Type B pancreatic cell (in vitro differentiated cells): ENCODE results near the gene XCR1. TPM values are rescaled to one million over a fixed set of nuclear protein-coding genes. Genes with fewer than 3 reads are reported as not detected.

Source experiments
- DNase-seq: peaks from one replicate; pipeline ENCODE4 v3.0.0; 2021; ENCODE audit warnings: mixed read lengths; ENCODE audit not compliant: unreplicated experiment; ENCODE audit errors: extremely low spot score
- H3K27ac Mint-ChIP-seq: 2 replicates; pipeline ENCODE4 v1.8.0; 2021; ENCODE audit warnings: mild to moderate bottlenecking, mixed read lengths
- H3K27me3 Mint-ChIP-seq: 2 replicates; pipeline ENCODE4 v1.8.0; 2021; ENCODE audit warnings: mixed read lengths
- H3K36me3 Mint-ChIP-seq: 2 replicates; pipeline ENCODE4 v1.8.0; 2021; ENCODE audit warnings: mixed read lengths
- H3K4me1 Mint-ChIP-seq: one replicate; pipeline ENCODE4 v1.8.0; 2021; ENCODE audit warnings: mixed read lengths; ENCODE audit not compliant: unreplicated experiment
- H3K4me3 Mint-ChIP-seq: 2 replicates; pipeline ENCODE4 v1.8.0; 2021; ENCODE audit warnings: mild to moderate bottlenecking, mixed read lengths
- H3K9me3 Mint-ChIP-seq: 2 replicates; pipeline ENCODE4 v1.8.0; 2021; ENCODE audit warnings: mixed read lengths
- total RNA-seq: library from RNA; stranded (reverse); gene quantifications from 2 replicates; pipeline ENCODE4 v1.2.1, GENCODE V29; 2021; ENCODE audit warnings: low replicate concordance
- TF ChIP-seq, protein P1 (sequence below): fragments of 200-600 bp; sonication (generic); conservative IDR thresholded peaks from 2 replicates; pipeline ENCODE4 v1.5.0; 2021; ENCODE audit warnings: antibody characterized with exemption, mild to moderate bottlenecking

Gene XCR1
- total RNA-seq, 1 donor from 2014 or later = 3.6 TPM

GRCh38 chr3:45980819-45981218 is 46.5 kb downstream of the XCR1 start:
- Mint-ChIP-seq H3K4me1 (peaks cover 6% of the 10 kb centered on the region), H3K27me3 (no peaks in the 10 kb centered on the region), H3K27ac (no peak overlapping the region), H3K36me3 (peaks cover 18% of the 10 kb centered on the region), H3K9me3 (no peaks in the 10 kb centered on the region), H3K4me3 (no peak overlapping the region)
- TF ChIP-seq, protein P1, sequence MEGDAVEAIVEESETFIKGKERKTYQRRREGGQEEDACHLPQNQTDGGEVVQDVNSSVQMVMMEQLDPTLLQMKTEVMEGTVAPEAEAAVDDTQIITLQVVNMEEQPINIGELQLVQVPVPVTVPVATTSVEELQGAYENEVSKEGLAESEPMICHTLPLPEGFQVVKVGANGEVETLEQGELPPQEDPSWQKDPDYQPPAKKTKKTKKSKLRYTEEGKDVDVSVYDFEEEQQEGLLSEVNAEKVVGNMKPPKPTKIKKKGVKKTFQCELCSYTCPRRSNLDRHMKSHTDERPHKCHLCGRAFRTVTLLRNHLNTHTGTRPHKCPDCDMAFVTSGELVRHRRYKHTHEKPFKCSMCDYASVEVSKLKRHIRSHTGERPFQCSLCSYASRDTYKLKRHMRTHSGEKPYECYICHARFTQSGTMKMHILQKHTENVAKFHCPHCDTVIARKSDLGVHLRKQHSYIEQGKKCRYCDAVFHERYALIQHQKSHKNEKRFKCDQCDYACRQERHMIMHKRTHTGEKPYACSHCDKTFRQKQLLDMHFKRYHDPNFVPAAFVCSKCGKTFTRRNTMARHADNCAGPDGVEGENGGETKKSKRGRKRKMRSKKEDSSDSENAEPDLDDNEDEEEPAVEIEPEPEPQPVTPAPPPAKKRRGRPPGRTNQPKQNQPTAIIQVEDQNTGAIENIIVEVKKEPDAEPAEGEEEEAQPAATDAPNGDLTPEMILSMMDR = no peak
- no peak for DNase-seq

DNA sequence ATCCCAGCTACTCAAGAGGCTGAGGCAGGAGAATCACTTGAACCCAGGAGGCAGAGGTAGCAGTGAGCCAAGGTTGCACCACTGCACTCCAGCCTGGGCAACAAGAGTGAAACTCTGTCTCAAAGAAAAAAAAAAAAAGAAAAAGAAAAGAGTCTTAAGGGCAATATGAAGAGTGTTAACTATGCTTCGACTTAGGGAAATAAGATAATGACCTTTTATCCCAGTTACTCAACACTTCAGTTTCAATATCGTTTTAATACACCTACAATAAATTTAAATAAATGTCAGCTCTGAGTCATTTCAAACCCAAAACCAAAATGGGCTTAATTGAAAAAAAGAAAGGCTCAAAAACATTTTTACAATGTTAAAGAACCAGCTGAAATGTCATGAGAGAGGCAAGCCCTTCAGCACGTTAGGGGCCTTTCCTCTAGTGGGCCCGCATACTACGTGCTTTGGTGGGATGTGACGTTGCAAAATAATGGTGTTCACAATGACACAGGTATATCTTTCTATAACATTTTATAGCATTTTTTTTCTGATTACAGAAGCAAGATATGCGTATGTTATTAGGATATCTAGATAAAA is 47.0 kb downstream of the XCR1 start:
- Mint-ChIP-seq H3K27me3 (no peaks in the 10 kb centered on the region), H3K4me1 (peaks cover 6% of the 10 kb centered on the region), H3K4me3 (no peak overlapping the region), H3K36me3 (peaks cover 18% of the 10 kb centered on the region), H3K27ac (no peak overlapping the region), H3K9me3 (no peaks in the 10 kb centered on the region)
- TF ChIP-seq, protein P1 = no peak
- DNase-seq = no peak

DNA sequence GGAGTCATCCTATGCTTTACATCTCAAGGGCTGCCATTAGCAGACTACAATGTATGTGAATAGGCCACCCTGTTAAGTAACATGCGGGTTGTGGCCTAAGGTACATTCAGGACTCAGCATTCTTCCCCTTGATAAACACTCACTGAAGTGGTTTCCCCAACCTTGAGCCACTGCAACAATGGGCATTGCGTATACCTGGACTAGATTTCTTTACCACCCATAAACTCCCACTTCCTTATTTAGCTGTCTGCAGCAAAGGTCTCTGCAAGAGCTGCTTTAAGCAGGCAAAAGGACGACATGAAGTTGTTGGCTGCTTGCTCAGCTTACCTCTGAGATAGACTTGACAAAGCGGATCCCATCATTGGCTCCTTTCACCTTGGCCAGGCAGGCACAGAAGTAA is 47.9 kb downstream of the XCR1 start:
- Mint-ChIP-seq H3K27me3 (no peaks in the 10 kb centered on the region), H3K27ac (no peak overlapping the region), H3K4me3 (no peak overlapping the region), H3K9me3 (no peaks in the 10 kb centered on the region), H3K36me3 (peaks cover 18% of the 10 kb centered on the region), H3K4me1 (peaks cover 6% of the 10 kb centered on the region)
- TF ChIP-seq, protein P1 = no peak
- DNase-seq = no peak

- Mint-ChIP-seq H3K27me3 (no peaks in the 10 kb centered on the region), H3K4me1 (peaks cover 6% of the 10 kb centered on the region), H3K4me3 (peak overlapping the region; percentile 17), H3K9me3 (no peaks in the 10 kb centered on the region), H3K36me3 (peaks cover 18% of the 10 kb centered on the region), H3K27ac (peak overlapping the region; percentile 85)
- TF ChIP-seq, protein P1 = no peak
- DNase-seq = no peak
Observed at GRCh38 chr3:45978006-45978761, 49.1 kb downstream of the XCR1 start.

DNA sequence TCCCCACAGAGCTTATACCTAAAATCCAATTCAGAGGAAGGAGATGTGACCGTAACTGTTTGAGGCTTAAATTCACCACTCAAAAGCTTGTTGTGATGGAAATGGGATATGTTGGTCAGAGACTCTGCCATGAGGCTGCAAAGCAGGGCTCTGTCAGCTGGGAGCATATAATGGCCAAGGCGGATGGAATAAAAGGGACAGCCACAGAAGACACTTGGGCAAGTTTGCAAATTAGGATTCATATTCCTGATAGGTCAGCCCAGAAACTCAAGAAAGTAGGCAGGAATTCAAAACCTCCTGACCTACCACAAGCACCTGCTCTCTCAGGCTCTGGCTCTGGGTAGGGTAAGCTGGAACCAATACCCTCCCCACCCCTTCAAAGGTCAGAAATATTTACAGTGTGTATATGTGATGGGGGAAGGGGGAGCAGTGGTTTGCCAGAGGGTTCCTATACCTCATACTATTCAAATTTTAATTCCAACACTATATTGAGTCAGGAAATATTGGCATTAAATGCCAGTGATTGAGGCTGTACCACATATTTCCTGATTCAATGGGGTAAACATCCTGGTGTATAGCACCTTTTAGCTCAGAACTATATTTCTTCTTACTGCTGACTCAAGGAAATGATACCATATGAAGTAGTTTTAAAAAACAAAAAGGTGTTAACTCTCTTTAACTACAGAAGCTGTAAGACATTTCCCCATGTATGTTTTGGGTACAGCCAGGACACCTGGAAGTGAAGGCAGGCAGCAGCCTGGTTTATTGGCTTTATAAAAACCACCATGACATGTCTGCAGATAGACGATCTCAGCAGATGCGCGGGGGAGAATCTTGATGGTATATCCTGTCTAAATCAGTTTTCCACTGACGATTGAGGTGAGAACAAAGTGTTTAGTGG is 50.8 kb downstream of the XCR1 start:
- Mint-ChIP-seq H3K27ac (peak overlapping the region; percentile 48), H3K4me1 (peaks cover 6% of the 10 kb centered on the region), H3K9me3 (no peaks in the 10 kb centered on the region), H3K36me3 (peaks cover 23% of the 10 kb centered on the region), H3K27me3 (no peaks in the 10 kb centered on the region), H3K4me3 (no peak overlapping the region)
- TF ChIP-seq, protein P1 = no peak
- DNase-seq = no peak
